Erythroblast (primary cell): ENCODE data around the gene ADI1.

Source experiments
- GATA1 ChIP-seq: IDR thresholded peaks from 2 replicates; pipeline ENCODE4 v1.6.1; 2011; ENCODE audit warnings: low read depth, mild to moderate bottlenecking, control low read depth, low read length, moderate library complexity
- POLR2A ChIP-seq: IDR thresholded peaks from 2 replicates; pipeline ENCODE4 v1.6.1; 2011; ENCODE audit warnings: mild to moderate bottlenecking, low read length

DNA sequence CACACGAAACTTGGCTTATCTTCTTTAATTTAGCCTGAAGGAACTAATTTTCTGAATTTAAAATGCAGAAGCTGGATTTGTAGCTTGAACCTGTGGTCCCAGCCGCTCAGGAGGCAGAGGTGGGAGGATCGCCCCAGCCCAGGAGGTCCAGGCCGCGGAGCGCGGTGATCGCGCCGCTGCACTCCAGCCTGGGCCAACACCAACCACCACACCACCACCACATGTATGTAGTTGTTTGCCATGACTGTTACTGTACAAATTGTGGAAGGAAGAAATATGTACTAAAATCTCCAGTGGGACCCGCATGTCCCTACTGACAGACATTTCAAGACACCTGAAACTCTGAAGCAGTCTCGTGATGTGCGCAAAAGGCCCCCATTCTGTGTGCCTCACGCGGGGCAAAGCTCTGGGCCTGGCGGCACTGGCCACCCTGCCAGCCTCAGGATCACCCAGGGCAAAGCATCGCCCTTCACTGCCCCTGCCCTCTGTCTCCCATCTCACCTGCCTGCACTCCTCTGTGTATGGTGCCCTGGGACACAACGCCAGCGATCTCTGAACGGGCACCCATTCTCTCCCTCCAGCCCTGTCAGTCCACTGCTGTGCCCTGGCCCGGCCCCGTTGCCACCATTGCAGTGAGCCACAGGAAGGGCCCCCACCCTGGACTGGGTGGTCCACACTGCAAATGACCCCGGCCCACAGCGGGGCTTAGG, 10.1 kb upstream of the ADI1 start:
- no peak for TF ChIP-seq POLR2A
- TF ChIP-seq GATA1, result no peak
